Measurements from ENCODE around the gene CEBPA.

DNA sequence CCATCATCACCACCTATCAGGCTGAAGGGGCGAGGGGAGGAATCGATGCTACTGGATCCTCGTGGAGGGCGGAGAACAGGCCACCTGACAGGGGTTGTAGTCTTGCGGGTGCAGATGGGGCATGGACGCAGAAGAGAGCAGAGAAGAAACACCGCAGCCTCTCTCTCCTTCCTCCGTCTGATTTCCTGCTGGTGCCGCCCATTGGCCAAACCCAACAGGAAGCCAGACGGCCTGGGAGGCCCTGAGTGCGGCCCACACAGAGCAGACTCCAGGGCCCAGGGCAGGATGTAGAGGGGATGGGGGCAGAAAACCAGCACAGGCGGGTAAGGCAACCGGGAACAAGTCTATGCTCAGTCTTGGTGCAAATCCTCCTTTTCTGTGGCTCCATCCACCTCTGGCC, 15.4 kb downstream of the CEBPA start:
- no peak for TF ChIP-seq CTCF (IDR thresholded peaks at IDR 0.05; ENCODE audit: insufficient read depth, low read length, poor library complexity, severe bottlenecking)
- no peak for TF ChIP-seq EZH2phosphoT487 (conservative IDR thresholded peaks at IDR 0.05; ENCODE audit: low read length)

All from SU-DHL-6 (cell line).